ENCODE measurements around the gene VWA3B.

GRCh38 chr2:98060277-98060676 lies 26.7 kb upstream of the VWA3B start:
- TF ChIP-seq YY1 (IDR thresholded peaks at IDR 0.05; ENCODE audit: insufficient read depth, insufficient read length) (no peak), SUZ12 (IDR thresholded peaks at IDR 0.05; ENCODE audit: extremely low read depth, insufficient read depth, insufficient read length) (no peak), ZNF274 (IDR thresholded peaks at IDR 0.05; ENCODE audit: low read depth, low read length) (no peak)

All from NT2/D1 (cell line).